Glutamatergic neuron (in vitro differentiated cells): ENCODE data around the gene TMCC1. TPM values are rescaled to one million over a fixed set of nuclear protein-coding genes. Genes with fewer than 3 reads are reported as not detected.

Experiments used
- DNase-seq: peaks from one replicate; pipeline ENCODE4 v3.0.0; 2022
- H3K27ac Mint-ChIP-seq: one replicate; pipeline ENCODE4 v1.8.0; 2020; ENCODE audit warnings: mild to moderate bottlenecking, mixed read lengths, inconsistent platforms; ENCODE audit not compliant: unreplicated experiment
- H3K27me3 Mint-ChIP-seq: one replicate; pipeline ENCODE4 v1.8.0; 2020; ENCODE audit warnings: mild to moderate bottlenecking, moderate library complexity, mixed read lengths, inconsistent platforms; ENCODE audit not compliant: unreplicated experiment
- H3K36me3 Mint-ChIP-seq: one replicate; pipeline ENCODE4 v1.8.0; 2020; ENCODE audit warnings: mild to moderate bottlenecking, mixed read lengths, inconsistent platforms; ENCODE audit not compliant: unreplicated experiment
- H3K4me1 Mint-ChIP-seq: one replicate; pipeline ENCODE4 v1.8.0; 2020; ENCODE audit warnings: mild to moderate bottlenecking, low read depth, mixed read lengths, inconsistent platforms; ENCODE audit not compliant: unreplicated experiment
- H3K4me3 Mint-ChIP-seq: one replicate; pipeline ENCODE4 v1.8.0; 2020; ENCODE audit warnings: mild to moderate bottlenecking, mixed read lengths, inconsistent platforms; ENCODE audit not compliant: unreplicated experiment
- H3K9me3 Mint-ChIP-seq: one replicate; pipeline ENCODE4 v1.8.0; 2020; ENCODE audit warnings: mild to moderate bottlenecking, moderate library complexity, mixed read lengths, inconsistent platforms; ENCODE audit not compliant: unreplicated experiment
- CTCF ChIP-seq: fragments of 200-600 bp; sonication (generic); IDR thresholded peaks from one replicate; pipeline ENCODE4 v1.5.0; 2021; ENCODE audit not compliant: partially characterized antibody, unreplicated experiment
- total RNA-seq: library from RNA; stranded (reverse); fragmentation: NEBNext Ultra II Directional; extraction: Animal tissue kit (Norgen Biotek cat#: 25700); gene quantifications from one replicate; pipeline ENCODE4 v1.2.1, GENCODE V29; 2021; ENCODE audit not compliant: unreplicated experiment

TMCC1 gene
- total RNA-seq, 1 donor from 2014 or later = 42.2 TPM

- Mint-ChIP-seq H3K36me3 (no peaks in the 10 kb centered on the region), H3K9me3 (no peaks in the 10 kb centered on the region), H3K4me3 (no peak overlapping the region), H3K27ac (no peak overlapping the region), H3K27me3 (peaks cover 2% of the 10 kb centered on the region), H3K4me1 (peaks cover 3% of the 10 kb centered on the region)
- DNase-seq = no peak
- TF ChIP-seq CTCF = no peak
Observed at GRCh38 chr3:129937717-129938116, 44.2 kb upstream of the TMCC1 start.

- peaks cover 2% of the 10 kb centered on the region for H3K27me3 Mint-ChIP-seq
- H3K27ac Mint-ChIP-seq = no peak overlapping the region
- no peaks in the 10 kb centered on the region for H3K9me3 Mint-ChIP-seq
- H3K4me3 Mint-ChIP-seq = no peak overlapping the region
- no peak for TF ChIP-seq CTCF
- H3K36me3 Mint-ChIP-seq = no peaks in the 10 kb centered on the region
- H3K4me1 Mint-ChIP-seq = peaks cover 3% of the 10 kb centered on the region
- no peak for DNase-seq
Observed at GRCh38 chr3:129936757-129937156, 43.2 kb upstream of the TMCC1 start.

GRCh38 chr3:129934234-129935123 lies 41.0 kb upstream of the TMCC1 start:
- Mint-ChIP-seq H3K4me3 (no peak overlapping the region), H3K27me3 (peaks cover 4% of the 10 kb centered on the region), H3K27ac (no peak overlapping the region), H3K36me3 (peaks cover 4% of the 10 kb centered on the region), H3K9me3 (peaks cover 3% of the 10 kb centered on the region), H3K4me1 (peaks cover 3% of the 10 kb centered on the region)
- TF ChIP-seq CTCF = peak; percentile 96
- DNase-seq = peak; percentile 60

GRCh38 chr3:129933471-129933870 lies 40.0 kb upstream of the TMCC1 start:
- Mint-ChIP-seq H3K4me3 (no peak overlapping the region), H3K9me3 (peaks cover 3% of the 10 kb centered on the region), H3K27ac (no peak overlapping the region), H3K36me3 (peaks cover 6% of the 10 kb centered on the region), H3K4me1 (no peaks in the 10 kb centered on the region), H3K27me3 (peaks cover 2% of the 10 kb centered on the region)
- no peak for TF ChIP-seq CTCF
- DNase-seq = no peak

- Mint-ChIP-seq H3K9me3 (peaks cover 3% of the 10 kb centered on the region), H3K27me3 (peaks cover 2% of the 10 kb centered on the region), H3K27ac (no peak overlapping the region), H3K4me1 (no peaks in the 10 kb centered on the region), H3K36me3 (peaks cover 10% of the 10 kb centered on the region), H3K4me3 (no peak overlapping the region)
- no peak for TF ChIP-seq CTCF
- no peak for DNase-seq
Observed at GRCh38 chr3:129929383-129929782, 35.9 kb upstream of the TMCC1 start.
